Measurements from ENCODE around the gene CD37. TPM values are rescaled to one million over a fixed set of nuclear protein-coding genes. Genes with fewer than 3 reads are reported as not detected.

Gene CD37
- total RNA-seq, 1 experiment from 2014 or later = 0.76 TPM

- H2AFZ ChIP-seq (ENCODE audit: low read depth, low read length, poor library complexity, severe bottlenecking) = no peak overlapping the region
- POLR2A ChIA-PET = interaction anchor here (0.5 kb wide), 1 partner anchor 102 kb away, joined by 3 read pairs; no protein-coding TSS in a partner anchor
- RAD21 ChIA-PET (ENCODE audit: low non-redundant PET in 1 of 2, low total read pairs in 2 of 2, uncharacterized antibody in 2 of 2, unreplicated experiment in 2 of 2) = no interaction called here
- DNase-seq (ENCODE audit: low read depth, low spot score) (no peak), ATAC-seq (no peak)
- peaks cover 35 to 36% of the 10 kb centered on the region in 2 experiments for H3K36me3 ChIP-seq (ENCODE audit: control insufficient read depth in 1 of 2, insufficient read depth in 2 of 2, low read length in 2 of 2)
- no peak overlapping the region for H3K27ac ChIP-seq (ENCODE audit: low read depth, low read length)
- no peaks in the 10 kb centered on the region for H3K9me2 ChIP-seq (ENCODE audit: insufficient read depth)
- intact Hi-C loops (cut with micrococcal nuclease) = no loop called here
- no peak overlapping the region for H3K4me3 ChIP-seq (replicated peaks in 1 of 2; ENCODE audit: low read depth in 1 of 2, low read length in 2 of 2)
- H3K4me1 ChIP-seq (ENCODE audit: control insufficient read depth in 1 of 2, insufficient read depth in 2 of 2, low read length in 2 of 2) = no peaks in the 10 kb centered on the region
- no peak overlapping the region for H3K9ac ChIP-seq (ENCODE audit: low read length)
- H3K9me3 ChIP-seq (ENCODE audit: control insufficient read depth in 1 of 2, insufficient read depth in 1 of 2, low read depth in 1 of 2, low read length in 2 of 2) = no peaks in the 10 kb centered on the region
- no peaks in the 10 kb centered on the region for H3K79me2 ChIP-seq (ENCODE audit: insufficient read depth, low read length)
- CTCF ChIA-PET = no interaction called here
- H3K27me3 ChIP-seq (ENCODE audit: insufficient read depth, low read length) = no peaks in the 10 kb centered on the region
- no TSS peak for BruUV-seq (replicated peaks)
- TF ChIP-seq JUND (IDR thresholded peaks at IDR 0.05) = no peak
- no peak for TF ChIP-seq SRF (IDR thresholded peaks at IDR 0.05; ENCODE audit: low read depth)
- H3K4me2 ChIP-seq (ENCODE audit: low read length) = no peak overlapping the region
- H4K20me1 ChIP-seq (ENCODE audit: insufficient read depth) = no peaks in the 10 kb centered on the region
Measured at GRCh38 chr19:49344505-49345423, 9.6 kb downstream of the CD37 start.

- H3K36me3 ChIP-seq (ENCODE audit: control insufficient read depth in 1 of 2, insufficient read depth in 2 of 2, low read length in 2 of 2) = peaks cover 30 to 46% of the 10 kb centered on the region in 2 experiments
- CTCF ChIA-PET = no interaction called here
- TF ChIP-seq SRF (IDR thresholded peaks at IDR 0.05; ENCODE audit: low read depth) (no peak), POLR2A (IDR thresholded peaks at IDR 0.05; ENCODE audit: borderline replicate concordance, extremely low read depth, insufficient read depth, insufficient read length) (no peak), ZFX (IDR thresholded peaks at IDR 0.05) (no peak), EGR1 (IDR thresholded peaks at IDR 0.05; ENCODE audit: low read depth) (no peak), CTCF (IDR thresholded peaks at IDR 0.05 in 2 of 3, conservative IDR thresholded peaks at IDR 0.05 in 1 of 3; ENCODE audit: borderline replicate concordance in 1 of 3, insufficient read depth in 1 of 3, low read depth in 2 of 3, low read length in 2 of 3) (no peak), REST (IDR thresholded peaks at IDR 0.05; ENCODE audit: low read depth) (no peak), CBX3 (IDR thresholded peaks at IDR 0.05; ENCODE audit: low read depth) (no peak), YY1 (IDR thresholded peaks at IDR 0.05; ENCODE audit: extremely low read depth, insufficient replicate concordance, low read depth, low read length) (no peak), SP1 (IDR thresholded peaks at IDR 0.05; ENCODE audit: low read depth) (no peak), SIN3A (IDR thresholded peaks at IDR 0.05; ENCODE audit: low read depth) (no peak), ELF1 (IDR thresholded peaks at IDR 0.05; ENCODE audit: borderline replicate concordance, low read depth) (no peak), TCF7L2 (IDR thresholded peaks at IDR 0.05; ENCODE audit: borderline replicate concordance, extremely low read depth, insufficient read depth, insufficient read length) (no peak), EZH2 (IDR thresholded peaks at IDR 0.05) (no peak), MAX (IDR thresholded peaks at IDR 0.05) (no peak)
Measured at GRCh38 chr19:49347191-49347590, 12.0 kb downstream of the CD37 start.

More at GRCh38 chr19:49347191-49347590, 12.0 kb downstream of the CD37 start:
- Histone ChIP-seq H2AFZ (ENCODE audit: low read depth, low read length, poor library complexity, severe bottlenecking) (no peak overlapping the region), H3K4me1 (ENCODE audit: control insufficient read depth in 1 of 2, insufficient read depth in 2 of 2, low read length in 2 of 2) (no peaks in the 10 kb centered on the region), H3K27ac (ENCODE audit: low read depth, low read length) (no peak overlapping the region), H3K79me2 (ENCODE audit: insufficient read depth, low read length) (no peaks in the 10 kb centered on the region), H3K4me3 (replicated peaks in 1 of 2; ENCODE audit: low read depth in 1 of 2, low read length in 2 of 2) (no peak overlapping the region), H3K9ac (ENCODE audit: low read length) (no peak overlapping the region), H3K4me2 (ENCODE audit: low read length) (no peak overlapping the region), H3K9me2 (ENCODE audit: insufficient read depth) (no peaks in the 10 kb centered on the region), H3K27me3 (ENCODE audit: insufficient read depth, low read length) (no peaks in the 10 kb centered on the region), H3K9me3 (ENCODE audit: control insufficient read depth in 1 of 2, insufficient read depth in 1 of 2, low read depth in 1 of 2, low read length in 2 of 2) (no peaks in the 10 kb centered on the region), H4K20me1 (ENCODE audit: insufficient read depth) (no peaks in the 10 kb centered on the region)
- POLR2A ChIA-PET = no interaction called here
- ATAC-seq (no peak), DNase-seq (ENCODE audit: low read depth, low spot score) (no peak)
- intact Hi-C loops (cut with micrococcal nuclease) = no loop called here
- no TSS peak for BruUV-seq (replicated peaks)
- RAD21 ChIA-PET (ENCODE audit: low non-redundant PET in 1 of 2, low total read pairs in 2 of 2, uncharacterized antibody in 2 of 2, unreplicated experiment in 2 of 2) = no interaction called here
